ENCODE measurements around the gene ANP32D. TPM values are rescaled to one million over a fixed set of nuclear protein-coding genes. Genes with fewer than 3 reads are reported as not detected.

The ANP32D gene
- total and polyA plus RNA-seq, 9 of the 15 experiments (the other 6 are each of a cell fraction or from before 2014, with no cell fraction given) = not detected

DNA sequence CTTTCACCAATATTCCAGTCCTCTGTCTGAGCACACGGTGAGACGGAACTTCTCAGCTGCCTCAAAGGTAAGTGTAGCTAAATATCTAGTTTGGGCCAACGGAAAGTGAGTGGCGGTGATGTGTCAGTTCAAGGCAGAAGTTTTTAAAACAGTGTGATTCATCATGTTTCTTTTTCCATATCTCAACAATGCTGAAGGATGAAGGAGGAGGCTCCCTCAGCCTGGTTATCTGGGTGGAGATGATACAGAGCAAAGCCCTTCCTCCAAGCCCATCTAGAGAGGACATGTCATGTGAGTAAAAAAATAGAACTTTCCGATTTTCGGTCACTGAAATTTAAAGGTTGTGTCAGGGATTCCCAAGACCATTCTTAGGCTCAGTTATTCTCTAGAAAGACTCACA lies 13.1 kb upstream of the ANP32D start (continued):
- TF ChIP-seq, protein P1, sequence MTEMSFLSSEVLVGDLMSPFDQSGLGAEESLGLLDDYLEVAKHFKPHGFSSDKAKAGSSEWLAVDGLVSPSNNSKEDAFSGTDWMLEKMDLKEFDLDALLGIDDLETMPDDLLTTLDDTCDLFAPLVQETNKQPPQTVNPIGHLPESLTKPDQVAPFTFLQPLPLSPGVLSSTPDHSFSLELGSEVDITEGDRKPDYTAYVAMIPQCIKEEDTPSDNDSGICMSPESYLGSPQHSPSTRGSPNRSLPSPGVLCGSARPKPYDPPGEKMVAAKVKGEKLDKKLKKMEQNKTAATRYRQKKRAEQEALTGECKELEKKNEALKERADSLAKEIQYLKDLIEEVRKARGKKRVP (CRISPR knock-in tag; IDR thresholded peaks at IDR 0.05) = no peak
- TF ChIP-seq, protein P2, sequence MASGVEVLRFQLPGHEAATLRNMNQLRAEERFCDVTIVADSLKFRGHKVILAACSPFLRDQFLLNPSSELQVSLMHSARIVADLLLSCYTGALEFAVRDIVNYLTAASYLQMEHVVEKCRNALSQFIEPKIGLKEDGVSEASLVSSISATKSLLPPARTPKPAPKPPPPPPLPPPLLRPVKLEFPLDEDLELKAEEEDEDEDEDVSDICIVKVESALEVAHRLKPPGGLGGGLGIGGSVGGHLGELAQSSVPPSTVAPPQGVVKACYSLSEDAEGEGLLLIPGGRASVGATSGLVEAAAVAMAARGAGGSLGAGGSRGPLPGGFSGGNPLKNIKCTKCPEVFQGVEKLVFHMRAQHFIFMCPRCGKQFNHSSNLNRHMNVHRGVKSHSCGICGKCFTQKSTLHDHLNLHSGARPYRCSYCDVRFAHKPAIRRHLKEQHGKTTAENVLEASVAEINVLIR (CRISPR knock-in tag; IDR thresholded peaks at IDR 0.05) = no peak
- no peak for TF ChIP-seq MBD2 (IDR thresholded peaks at IDR 0.05; ENCODE audit: borderline replicate concordance, low read depth)
- no peak for TF ChIP-seq CBX5 (IDR thresholded peaks at IDR 0.05; ENCODE audit: borderline replicate concordance, low read depth)
- TF ChIP-seq SMAD3 (CRISPR knock-in tag; conservative IDR thresholded peaks at IDR 0.05) = no peak
- peak; percentile 27; the same call in 1 of the 2 replicates for TF ChIP-seq EP300 (IDR thresholded peaks at IDR 0.05; ENCODE audit: low read length)
- TF ChIP-seq, protein P3, sequence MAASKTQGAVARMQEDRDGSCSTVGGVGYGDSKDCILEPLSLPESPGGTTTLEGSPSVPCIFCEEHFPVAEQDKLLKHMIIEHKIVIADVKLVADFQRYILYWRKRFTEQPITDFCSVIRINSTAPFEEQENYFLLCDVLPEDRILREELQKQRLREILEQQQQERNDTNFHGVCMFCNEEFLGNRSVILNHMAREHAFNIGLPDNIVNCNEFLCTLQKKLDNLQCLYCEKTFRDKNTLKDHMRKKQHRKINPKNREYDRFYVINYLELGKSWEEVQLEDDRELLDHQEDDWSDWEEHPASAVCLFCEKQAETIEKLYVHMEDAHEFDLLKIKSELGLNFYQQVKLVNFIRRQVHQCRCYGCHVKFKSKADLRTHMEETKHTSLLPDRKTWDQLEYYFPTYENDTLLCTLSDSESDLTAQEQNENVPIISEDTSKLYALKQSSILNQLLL (CRISPR knock-in tag; IDR thresholded peaks at IDR 0.05; ENCODE audit: borderline replicate concordance) = no peak
- peak; percentile 52 for TF ChIP-seq TCF3 (CRISPR knock-in tag; IDR thresholded peaks at IDR 0.05)
- no peak for TF ChIP-seq GABPA (tag; conservative IDR thresholded peaks at IDR 0.05; ENCODE audit: low read depth)
- no peak for TF ChIP-seq ZNF79 (CRISPR knock-in tag; IDR thresholded peaks at IDR 0.05; ENCODE audit: low read depth)
- TF ChIP-seq KLF10 (CRISPR knock-in tag; IDR thresholded peaks at IDR 0.05) = no peak
- TF ChIP-seq SNIP1 (IDR thresholded peaks at IDR 0.05; ENCODE audit: low read depth) = no peak
- peak; percentile 54; the same call in 1 of the 2 replicates for TF ChIP-seq BHLHE40 (IDR thresholded peaks at IDR 0.05; ENCODE audit: low read length)
- no peak for TF ChIP-seq RERE (CRISPR knock-in tag; IDR thresholded peaks at IDR 0.05; ENCODE audit: borderline replicate concordance)
- TF ChIP-seq NFE2L1 (tag; IDR thresholded peaks at IDR 0.05; ENCODE audit: borderline replicate concordance, low read depth) = no peak
- no peak for TF ChIP-seq PBX2 (CRISPR knock-in tag; IDR thresholded peaks at IDR 0.05; ENCODE audit: low read depth)
- TF ChIP-seq PBX2 (tag; conservative IDR thresholded peaks at IDR 0.05; ENCODE audit: low read depth) = peak; percentile 26; the same call in 1 of the 2 replicates
- TF ChIP-seq NRF1 (conservative IDR thresholded peaks at IDR 0.05 in 1 of 2, IDR thresholded peaks at IDR 0.05 in 1 of 2) = no peak
